ENCODE results near the gene HLA-DQB1.

DNA sequence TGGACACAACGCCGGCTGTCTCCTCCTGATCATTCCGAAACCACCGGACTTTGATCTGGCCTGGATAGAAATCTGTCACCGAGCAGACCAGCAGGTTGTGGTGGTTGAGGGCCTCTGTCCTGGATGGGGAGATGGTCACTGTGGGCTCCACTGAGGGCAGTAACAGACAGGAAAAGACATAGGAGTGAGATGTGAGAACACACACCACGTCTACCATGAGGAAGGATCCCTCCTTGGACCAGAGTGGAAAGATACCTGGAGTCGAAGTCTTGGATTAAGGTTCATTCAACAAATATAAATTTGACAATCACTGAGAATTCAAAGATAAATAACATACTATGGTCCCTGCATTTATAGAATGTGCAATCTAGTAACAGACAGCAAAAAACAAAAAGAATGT is 4.4 kb downstream of the HLA-DQB1 start:
- TF ChIP-seq, protein P1, sequence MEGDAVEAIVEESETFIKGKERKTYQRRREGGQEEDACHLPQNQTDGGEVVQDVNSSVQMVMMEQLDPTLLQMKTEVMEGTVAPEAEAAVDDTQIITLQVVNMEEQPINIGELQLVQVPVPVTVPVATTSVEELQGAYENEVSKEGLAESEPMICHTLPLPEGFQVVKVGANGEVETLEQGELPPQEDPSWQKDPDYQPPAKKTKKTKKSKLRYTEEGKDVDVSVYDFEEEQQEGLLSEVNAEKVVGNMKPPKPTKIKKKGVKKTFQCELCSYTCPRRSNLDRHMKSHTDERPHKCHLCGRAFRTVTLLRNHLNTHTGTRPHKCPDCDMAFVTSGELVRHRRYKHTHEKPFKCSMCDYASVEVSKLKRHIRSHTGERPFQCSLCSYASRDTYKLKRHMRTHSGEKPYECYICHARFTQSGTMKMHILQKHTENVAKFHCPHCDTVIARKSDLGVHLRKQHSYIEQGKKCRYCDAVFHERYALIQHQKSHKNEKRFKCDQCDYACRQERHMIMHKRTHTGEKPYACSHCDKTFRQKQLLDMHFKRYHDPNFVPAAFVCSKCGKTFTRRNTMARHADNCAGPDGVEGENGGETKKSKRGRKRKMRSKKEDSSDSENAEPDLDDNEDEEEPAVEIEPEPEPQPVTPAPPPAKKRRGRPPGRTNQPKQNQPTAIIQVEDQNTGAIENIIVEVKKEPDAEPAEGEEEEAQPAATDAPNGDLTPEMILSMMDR (conservative IDR thresholded peaks at IDR 0.05) = no peak
- TF ChIP-seq EZH2 (IDR thresholded peaks at IDR 0.05; ENCODE audit: low read depth) = no peak
